Esophagus muscularis mucosa (tissue), 4 donors: ENCODE measurements around the gene ITPR2. TPM values are rescaled to one million over a fixed set of nuclear protein-coding genes. Genes with fewer than 3 reads are reported as not detected.

ENCODE experiments used
- DNase-seq: peaks from one replicate; pipeline ENCODE4 v3.0.0-alpha.2; 2017; ENCODE audit errors: extremely low spot score
- H3K27ac ChIP-seq, 4 donors: fragments of 200-600 bp; sonication (generic); replicated peaks in 1 of 4; 1 replicate in 3 of 4; 2 replicates in 1 of 4; pipeline ENCODE4 v1.5.1; 2016 to 2019; ENCODE audit warnings: mild to moderate bottlenecking in 1 of 4
- H3K27me3 ChIP-seq, 4 donors: fragments of 200-600 bp; sonication (generic); one replicate each; pipeline versions ENCODE4 v1.5.1 to v1.6.0; 2016 to 2019
- H3K36me3 ChIP-seq, 4 donors: fragments of 200-600 bp; sonication (generic); one replicate each; pipeline ENCODE4 v1.5.1; 2016 to 2019
- H3K4me1 ChIP-seq, 4 donors: fragments of 200-600 bp; sonication (generic); one replicate each; pipeline ENCODE4 v1.5.1; 2016 to 2019
- H3K4me3 ChIP-seq, 4 donors: fragments of 200-600 bp; sonication (generic); 1 replicate in 2 of 4; 2 replicates in 2 of 4; pipeline ENCODE4 v1.5.1; 2016 to 2019; ENCODE audit warnings: mild to moderate bottlenecking in 4 of 4, moderate library complexity in 1 of 4
- H3K9me3 ChIP-seq, 4 donors: fragments of 200-600 bp; sonication (generic); 1 replicate in 3 of 4; 2 replicates in 1 of 4; pipeline ENCODE4 v1.5.1; 2016 to 2019
- CTCF ChIP-seq, 3 experiments: fragments of 200-600 bp in 2 of 3; fragments of 450-650 bp in 1 of 3; sonication (generic) in 2 of 3; IDR thresholded peaks; one replicate each; pipeline ENCODE4 v1.5.1; 2017 to 2019; ENCODE audit warnings: antibody characterized with exemption in 3 of 3, mild to moderate bottlenecking in 2 of 3, moderate library complexity in 1 of 3
- EP300 ChIP-seq: sonication (generic); formaldehyde crosslinking; IDR thresholded peaks from one replicate; pipeline ENCODE4 v1.6.1; 2017; ENCODE audit warnings: antibody characterized with exemption
- POLR2A ChIP-seq: fragments of 450-650 bp; IDR thresholded peaks from one replicate; pipeline ENCODE4 v1.6.1; 2017; ENCODE audit warnings: antibody characterized with exemption, moderate library complexity, mild to moderate bottlenecking, low read depth
- POLR2AphosphoS5 ChIP-seq, 2 donors: sonication (generic); formaldehyde crosslinking; IDR thresholded peaks; one replicate each; pipeline ENCODE4 v1.6.1; 2017; ENCODE audit warnings: antibody characterized with exemption in 2 of 2
- WGBS: methylation state at CpG from one replicate; pipeline ENCODE4 v1.1.5; 2018; 5-methylcytosine and 5-hydroxymethylcytosine counted together
- intact Hi-C: fragments of 100-400 bp; cut with DNase I; formaldehyde crosslinking; loops from one replicate; pipeline ENCODE4 v1.15.1; 2023
- total RNA-seq, 4 donors: library from RNA; depleted of rRNA; stranded (reverse); fragments of >200 nt; gene quantifications; one replicate each; pipeline versions ENCODE4 v1.1.0 to v1.2.1, GENCODE V29; 2016

The ITPR2 gene
- total RNA-seq, 4 donors from 2014 or later = 23.7 to 26.6 (median 25.4) TPM

DNA sequence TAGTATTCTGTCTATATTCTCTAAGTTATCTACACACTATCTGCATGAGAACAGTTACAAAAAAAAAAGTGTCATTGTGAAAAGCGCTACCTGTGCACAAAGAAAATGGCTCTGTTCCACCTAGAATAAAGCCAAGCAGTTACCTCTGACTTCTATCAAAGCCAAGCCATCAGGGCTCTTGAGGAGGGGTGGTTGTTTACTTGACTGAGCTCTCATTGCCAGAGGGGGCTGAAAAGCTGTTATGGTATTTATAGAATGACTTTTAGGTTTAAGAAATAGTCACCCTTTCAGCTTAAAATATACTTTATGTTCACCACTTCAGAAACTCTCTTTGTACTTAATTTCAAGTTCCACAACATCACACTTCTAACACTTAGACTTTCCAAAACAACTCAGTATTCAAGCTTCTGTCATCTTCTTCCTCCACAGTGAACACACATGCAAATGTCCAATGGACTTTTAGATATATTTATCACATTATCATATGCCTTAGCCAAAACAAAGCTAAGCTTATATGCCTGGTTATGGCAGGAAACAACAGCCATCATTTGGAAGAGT lies 7.5 kb downstream of the ITPR2 start:
- Histone ChIP-seq H3K27ac (no peak overlapping the region), H3K27me3 (no peaks in the 10 kb centered on the region), H3K4me1 (peaks cover 0 to 21% (median 12%) of the 10 kb centered on the region in 4 donors), H3K4me3 (no peak overlapping the region), H3K36me3 (no peaks in the 10 kb centered on the region), H3K9me3 (no peaks in the 10 kb centered on the region)
- intact Hi-C loops = no loop called here
- no peak for TF ChIP-seq POLR2A
- no peak for TF ChIP-seq CTCF (IDR thresholded peaks at IDR 0.05)
- TF ChIP-seq POLR2AphosphoS5 (IDR thresholded peaks at IDR 0.05) = no peak
- no peak for TF ChIP-seq EP300
- DNase-seq = no peak
- WGBS = 96% methylated on average over 1 of the region's 1 CpG

- H3K9me3 ChIP-seq = no peaks in the 10 kb centered on the region
- no peak overlapping the region for H3K27ac ChIP-seq
- 93% methylated on average over 2 of the region's 2 CpGs for WGBS
- no peaks in the 10 kb centered on the region for H3K27me3 ChIP-seq
- DNase-seq = no peak
- no peaks in the 10 kb centered on the region for H3K36me3 ChIP-seq
- no peak overlapping the region for H3K4me3 ChIP-seq
- peaks cover 0 to 14% (median 7%) of the 10 kb centered on the region in 4 donors for H3K4me1 ChIP-seq
- TF ChIP-seq EP300 (no peak), POLR2A (no peak), CTCF (IDR thresholded peaks at IDR 0.05) (no peak), POLR2AphosphoS5 (IDR thresholded peaks at IDR 0.05) (no peak)
- intact Hi-C loops = no loop called here
These were observed 9.6 kb downstream of the ITPR2 start for GRCh38 chr12:26823390-26823789.

DNA sequence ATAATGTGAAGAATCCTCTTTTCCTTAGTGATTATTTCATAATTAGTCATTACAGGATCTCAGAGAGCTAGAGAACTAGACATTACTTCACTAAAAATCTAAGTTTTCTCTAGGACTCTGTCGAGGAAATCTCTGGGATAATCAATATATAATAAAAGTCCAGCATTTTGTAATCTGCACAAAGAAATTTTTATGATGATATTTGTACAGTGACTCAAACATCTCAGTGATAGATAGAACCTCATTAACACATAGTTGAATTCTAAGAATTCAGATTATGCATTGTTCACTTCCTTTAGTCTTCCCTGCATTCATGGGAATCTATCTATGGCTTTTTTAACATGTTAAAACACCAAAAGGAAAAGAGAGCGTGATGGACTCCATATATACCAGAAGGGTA lies 11.0 kb downstream of the ITPR2 start:
- DNase-seq = no peak
- H3K27me3 ChIP-seq = no peaks in the 10 kb centered on the region
- 92% methylated on average over 2 of the region's 2 CpGs for WGBS
- no peak overlapping the region for H3K4me3 ChIP-seq
- no peak overlapping the region for H3K27ac ChIP-seq
- H3K4me1 ChIP-seq = peaks cover 0 to 19% (median 10%) of the 10 kb centered on the region in 4 donors
- TF ChIP-seq EP300 = no peak
- TF ChIP-seq POLR2AphosphoS5 (IDR thresholded peaks at IDR 0.05) = no peak
- no peaks in the 10 kb centered on the region for H3K9me3 ChIP-seq
- no peaks in the 10 kb centered on the region for H3K36me3 ChIP-seq
- intact Hi-C loops = no loop called here

GRCh38 chr12:26821212-26821701 lies 11.7 kb downstream of the ITPR2 start:
- no peak overlapping the region for H3K27ac ChIP-seq
- H3K27me3 ChIP-seq = no peaks in the 10 kb centered on the region
- no peaks in the 10 kb centered on the region for H3K9me3 ChIP-seq
- peaks cover 0 to 19% (median 10%) of the 10 kb centered on the region in 4 donors for H3K4me1 ChIP-seq
- no peak for DNase-seq
- H3K4me3 ChIP-seq = no peak overlapping the region
- intact Hi-C loops = no loop called here
- no peak for TF ChIP-seq POLR2A
- TF ChIP-seq POLR2AphosphoS5 (IDR thresholded peaks at IDR 0.05) = no peak
- no peak for TF ChIP-seq EP300
- no peak for TF ChIP-seq CTCF (IDR thresholded peaks at IDR 0.05)
- 61% methylated on average over 4 of the region's 4 CpGs for WGBS
- H3K36me3 ChIP-seq = no peaks in the 10 kb centered on the region

DNA sequence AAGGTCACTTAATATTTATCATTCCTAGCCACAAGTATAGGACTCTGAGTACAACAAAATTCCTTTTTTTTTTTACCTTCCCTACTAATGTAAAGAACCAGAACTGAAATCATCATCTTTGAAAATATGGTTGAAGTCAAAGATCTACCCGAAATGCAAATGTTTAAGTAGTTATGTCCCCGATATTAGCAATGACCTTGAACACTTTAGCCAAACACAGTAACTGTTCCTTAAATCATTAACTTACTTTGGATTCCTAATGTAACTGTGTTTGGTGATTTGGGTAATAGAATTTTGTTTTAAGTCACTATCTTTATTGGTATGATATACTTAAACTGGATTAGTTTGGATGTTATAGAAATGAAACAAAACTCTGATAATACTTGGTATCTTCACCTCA lies 14.4 kb downstream of the ITPR2 start:
- no peaks in the 10 kb centered on the region for H3K9me3 ChIP-seq
- TF ChIP-seq POLR2A (no peak), POLR2AphosphoS5 (IDR thresholded peaks at IDR 0.05) (no peak), EP300 (no peak), CTCF (IDR thresholded peaks at IDR 0.05) (no peak)
- no peaks in the 10 kb centered on the region for H3K27me3 ChIP-seq
- no peak overlapping the region for H3K27ac ChIP-seq
- H3K36me3 ChIP-seq = no peaks in the 10 kb centered on the region
- no peak for DNase-seq
- H3K4me3 ChIP-seq = no peak overlapping the region
- WGBS = 90% methylated on average over 2 of the region's 2 CpGs
- intact Hi-C loops = no loop called here
- H3K4me1 ChIP-seq = peaks cover 0 to 19% (median 10%) of the 10 kb centered on the region in 4 donors
